Ascending aorta (tissue), 2 donors: Measurements from ENCODE around the gene VWC2. TPM values are rescaled to one million over a fixed set of nuclear protein-coding genes. Genes with fewer than 3 reads are reported as not detected.
A peak's percentile ranks its signal among the peaks of the same experiment; 100 is the strongest.

Experiments used
- DNase-seq, 2 donors: peaks; one replicate each; pipeline ENCODE4 v3.0.0-alpha.2; 2019; ENCODE audit warnings: low spot score in 2 of 2
- H3K27ac ChIP-seq, 2 donors: fragments of 200-600 bp; sonication (generic); one replicate each; pipeline ENCODE4 v1.5.1; 2016 to 2017; ENCODE audit warnings: mild to moderate bottlenecking in 1 of 2
- H3K27me3 ChIP-seq: fragments of 200-600 bp; sonication (generic); one replicate; pipeline ENCODE4 v1.5.1; 2017
- H3K36me3 ChIP-seq, 2 donors: fragments of 200-600 bp; sonication (generic); one replicate each; pipeline ENCODE4 v1.5.1; 2016
- H3K4me1 ChIP-seq, 2 donors: fragments of 200-600 bp; sonication (generic); one replicate each; pipeline ENCODE4 v1.5.1; 2016 to 2017; ENCODE audit warnings: mild to moderate bottlenecking in 1 of 2
- H3K4me3 ChIP-seq, 2 donors: fragments of 200-600 bp; sonication (generic); one replicate each; pipeline ENCODE4 v1.5.1; 2016 to 2017; ENCODE audit warnings: mild to moderate bottlenecking in 1 of 2
- H3K9me3 ChIP-seq, 2 donors: fragments of 200-600 bp; sonication (generic); one replicate each; pipeline ENCODE4 v1.5.1; 2016
- intact Hi-C: fragments of 100-400 bp; cut with DNase I; formaldehyde crosslinking; loops from one replicate; pipeline ENCODE4 v1.15.1; 2023
- total RNA-seq: library from RNA; depleted of rRNA; stranded (reverse); fragments of >200 nt; gene quantifications from one replicate; pipeline ENCODE4 v1.1.0, GENCODE V29; 2016
- TF ChIP-seq, protein P1 (sequence below), 3 experiments: fragments of 200-600 bp in 2 of 3; fragments of 450-650 bp in 1 of 3; sonication (generic) in 2 of 3; IDR thresholded peaks; one replicate each; pipeline ENCODE4 v1.5.1; 2016 to 2019; ENCODE audit warnings: antibody characterized with exemption in 3 of 3, mild to moderate bottlenecking in 1 of 3, moderate library complexity in 1 of 3

The VWC2 gene
- total RNA-seq, 1 donor from 2014 or later, result not detected

DNA sequence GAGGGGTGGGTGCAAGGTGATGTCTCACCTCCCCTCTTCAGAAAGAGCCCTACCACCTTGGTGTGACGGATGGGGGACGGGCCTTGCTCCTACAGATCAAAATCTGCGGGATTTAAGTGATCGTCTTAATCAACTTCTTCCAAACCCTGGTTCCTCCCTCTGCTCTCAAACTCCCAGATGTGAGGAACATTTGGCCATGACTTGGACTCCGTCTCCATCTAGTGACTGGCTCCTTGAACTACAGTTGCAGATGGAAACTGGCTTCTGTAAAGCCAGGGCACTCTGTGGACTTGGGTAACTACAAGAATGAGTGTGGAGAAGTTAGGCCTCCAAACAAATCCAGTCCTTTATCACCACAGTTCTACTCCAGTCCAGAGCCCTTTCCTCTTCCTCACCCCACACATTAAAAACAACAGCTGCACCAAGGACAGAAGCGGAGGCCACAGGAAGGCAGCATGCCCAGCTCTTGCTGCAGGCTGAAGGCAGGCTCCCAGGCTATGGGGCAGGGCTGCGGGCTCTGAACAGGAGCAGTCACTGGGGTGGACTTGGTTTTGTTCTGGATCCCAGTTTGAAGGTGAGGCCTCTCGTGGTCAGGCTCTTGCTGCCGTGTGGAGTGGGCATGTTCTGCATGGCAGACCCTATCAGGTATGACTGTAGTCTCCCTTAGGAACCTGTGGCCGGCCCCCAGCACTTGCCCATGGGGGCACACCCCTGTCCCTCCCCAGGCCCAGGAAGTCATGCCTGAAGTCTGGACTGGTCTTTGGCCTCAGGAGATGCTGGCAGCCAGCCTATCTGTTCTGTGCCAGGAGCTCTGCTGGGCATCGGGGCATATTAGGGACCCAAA, 79.4 kb downstream of the VWC2 start:
- Histone ChIP-seq H3K27me3 (no peaks in the 10 kb centered on the region), H3K9me3 (no peaks in the 10 kb centered on the region), H3K36me3 (no peaks in the 10 kb centered on the region), H3K27ac (no peak overlapping the region), H3K4me1 (no peaks in the 10 kb centered on the region), H3K4me3 (no peak overlapping the region)
- DNase-seq, result no peak
- intact Hi-C loops, result no loop called here
- TF ChIP-seq, protein P1, sequence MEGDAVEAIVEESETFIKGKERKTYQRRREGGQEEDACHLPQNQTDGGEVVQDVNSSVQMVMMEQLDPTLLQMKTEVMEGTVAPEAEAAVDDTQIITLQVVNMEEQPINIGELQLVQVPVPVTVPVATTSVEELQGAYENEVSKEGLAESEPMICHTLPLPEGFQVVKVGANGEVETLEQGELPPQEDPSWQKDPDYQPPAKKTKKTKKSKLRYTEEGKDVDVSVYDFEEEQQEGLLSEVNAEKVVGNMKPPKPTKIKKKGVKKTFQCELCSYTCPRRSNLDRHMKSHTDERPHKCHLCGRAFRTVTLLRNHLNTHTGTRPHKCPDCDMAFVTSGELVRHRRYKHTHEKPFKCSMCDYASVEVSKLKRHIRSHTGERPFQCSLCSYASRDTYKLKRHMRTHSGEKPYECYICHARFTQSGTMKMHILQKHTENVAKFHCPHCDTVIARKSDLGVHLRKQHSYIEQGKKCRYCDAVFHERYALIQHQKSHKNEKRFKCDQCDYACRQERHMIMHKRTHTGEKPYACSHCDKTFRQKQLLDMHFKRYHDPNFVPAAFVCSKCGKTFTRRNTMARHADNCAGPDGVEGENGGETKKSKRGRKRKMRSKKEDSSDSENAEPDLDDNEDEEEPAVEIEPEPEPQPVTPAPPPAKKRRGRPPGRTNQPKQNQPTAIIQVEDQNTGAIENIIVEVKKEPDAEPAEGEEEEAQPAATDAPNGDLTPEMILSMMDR (IDR thresholded peaks at IDR 0.05), result peak in 2 of 3 experiments; percentile 35 to 68

DNA sequence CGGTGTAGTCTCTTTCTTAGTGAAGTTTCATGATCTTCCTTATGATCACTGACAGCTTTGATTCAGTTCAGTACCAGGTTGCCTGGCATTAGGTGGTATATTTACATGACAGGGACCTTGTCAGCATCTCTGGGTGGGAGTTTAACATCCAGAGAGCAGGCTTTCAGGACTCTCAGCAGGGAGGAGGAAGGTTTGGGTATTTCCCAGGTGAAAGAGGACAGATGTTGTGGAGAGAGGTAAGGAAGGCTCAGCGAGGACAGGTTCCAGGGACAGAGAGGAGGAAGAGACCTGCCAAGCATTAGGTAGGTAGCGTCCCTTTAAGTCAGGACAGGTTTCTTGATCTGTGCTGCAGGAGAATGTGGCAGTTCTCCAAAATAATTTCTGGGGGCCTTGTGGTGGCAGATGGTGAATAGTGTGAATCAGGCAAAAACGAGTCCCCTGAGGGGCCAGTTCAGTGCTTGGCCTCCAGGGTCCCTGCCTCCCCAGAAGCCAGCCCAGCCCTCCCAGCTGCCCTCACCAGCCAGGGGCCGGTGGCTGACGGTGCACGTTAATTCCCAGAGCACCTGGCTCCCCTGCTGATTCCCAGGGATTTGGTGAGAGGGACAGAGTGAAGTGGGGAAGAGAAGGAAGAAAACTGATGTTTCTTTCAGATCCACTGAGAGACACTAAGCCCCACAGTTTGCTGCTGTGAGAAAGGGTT, 82.0 kb downstream of the VWC2 start:
- intact Hi-C loops, result no loop called here
- Histone ChIP-seq H3K4me1 (no peaks in the 10 kb centered on the region), H3K27ac (no peak overlapping the region), H3K27me3 (no peaks in the 10 kb centered on the region), H3K9me3 (no peaks in the 10 kb centered on the region), H3K36me3 (no peaks in the 10 kb centered on the region), H3K4me3 (no peak overlapping the region)
- TF ChIP-seq, protein P1 (IDR thresholded peaks at IDR 0.05), result no peak
- no peak for DNase-seq

DNA sequence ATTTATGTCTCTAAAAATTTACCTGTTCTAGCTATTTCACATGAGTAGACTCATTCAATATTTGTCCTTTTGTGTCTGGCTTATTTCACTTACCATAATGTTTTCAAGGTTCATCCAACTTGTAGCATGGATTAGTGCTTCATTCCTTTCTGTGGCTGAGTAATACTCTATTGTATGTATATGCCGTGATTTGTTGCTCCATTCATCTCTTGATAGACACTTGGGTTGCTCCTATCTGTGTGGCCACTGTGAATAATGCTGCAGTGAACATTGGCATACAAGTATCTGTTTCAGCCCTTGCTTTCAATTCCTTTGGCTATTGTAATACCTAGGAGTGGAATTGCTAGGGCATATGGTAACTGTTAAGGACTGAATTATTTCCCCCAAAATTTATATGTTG, 86.9 kb downstream of the VWC2 start:
- H3K27me3 ChIP-seq, result no peaks in the 10 kb centered on the region
- no peak for DNase-seq
- intact Hi-C loops, result no loop called here
- no peaks in the 10 kb centered on the region for H3K36me3 ChIP-seq
- no peaks in the 10 kb centered on the region for H3K9me3 ChIP-seq
- TF ChIP-seq, protein P1 (IDR thresholded peaks at IDR 0.05), result no peak
- no peak overlapping the region for H3K27ac ChIP-seq
- H3K4me3 ChIP-seq, result no peak overlapping the region
- H3K4me1 ChIP-seq, result no peaks in the 10 kb centered on the region

DNA sequence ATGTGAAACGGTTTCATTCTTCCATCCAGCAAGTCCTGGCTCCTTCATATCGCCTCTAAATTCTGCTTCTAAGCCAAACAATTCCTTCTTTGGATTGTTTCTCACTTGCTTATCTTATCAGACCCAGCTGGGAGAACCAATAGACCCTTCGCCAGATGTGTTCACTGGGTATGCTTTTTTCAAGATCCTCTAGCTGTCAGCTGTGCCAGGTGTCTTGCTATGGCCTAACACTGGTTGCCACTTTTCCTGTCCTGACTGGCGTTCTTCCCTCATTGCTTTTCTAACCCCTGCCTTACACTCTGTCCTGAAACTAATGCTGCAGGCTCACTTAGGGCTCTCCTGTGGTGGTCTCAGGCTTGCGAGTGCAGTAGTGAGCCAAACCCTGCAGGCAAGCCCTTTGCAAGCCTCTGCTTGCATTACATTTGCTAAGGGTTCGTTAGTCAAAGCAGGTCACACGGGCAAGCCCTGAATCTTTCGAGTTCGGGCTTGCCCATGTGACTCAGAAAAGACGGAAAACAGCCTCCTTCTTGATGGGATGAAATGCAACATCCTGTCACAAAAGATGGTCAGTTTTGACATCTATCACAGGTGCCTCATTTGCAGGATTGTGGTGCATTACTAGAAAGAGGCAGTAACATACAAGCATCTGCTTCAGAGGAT, 92.8 kb downstream of the VWC2 start:
- H3K4me1 ChIP-seq, result no peaks in the 10 kb centered on the region
- TF ChIP-seq, protein P1 (IDR thresholded peaks at IDR 0.05), result no peak
- no peak overlapping the region for H3K27ac ChIP-seq
- intact Hi-C loops, result no loop called here
- no peaks in the 10 kb centered on the region for H3K9me3 ChIP-seq
- H3K36me3 ChIP-seq, result no peaks in the 10 kb centered on the region
- no peak overlapping the region for H3K4me3 ChIP-seq
- DNase-seq, result no peak
- H3K27me3 ChIP-seq, result no peaks in the 10 kb centered on the region

DNA sequence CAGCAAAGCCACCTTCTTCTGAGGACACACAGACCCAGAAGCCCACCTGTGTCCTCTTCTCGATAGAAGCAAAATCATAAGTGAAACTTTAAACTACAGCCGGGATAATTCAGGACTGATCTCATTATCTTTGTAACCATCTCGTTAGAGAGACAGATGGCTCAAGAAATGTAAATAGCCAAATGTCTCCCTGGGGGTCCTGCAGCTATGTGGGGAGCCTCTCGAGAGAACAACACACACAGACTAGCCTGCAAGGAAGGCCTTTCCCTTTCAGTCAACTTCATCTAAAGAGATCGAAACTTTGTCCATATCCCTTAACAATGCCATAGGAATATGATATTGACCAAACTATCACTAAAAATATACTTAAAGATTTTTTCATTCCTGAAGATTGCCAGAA, 93.5 kb downstream of the VWC2 start:
- intact Hi-C loops, result no loop called here
- H3K4me1 ChIP-seq, result no peaks in the 10 kb centered on the region
- TF ChIP-seq, protein P1 (IDR thresholded peaks at IDR 0.05), result no peak
- no peak overlapping the region for H3K4me3 ChIP-seq
- H3K27me3 ChIP-seq, result no peaks in the 10 kb centered on the region
- H3K36me3 ChIP-seq, result no peaks in the 10 kb centered on the region
- no peak overlapping the region for H3K27ac ChIP-seq
- H3K9me3 ChIP-seq, result no peaks in the 10 kb centered on the region
- no peak for DNase-seq
